ENCODE measurements around the gene RUNX1.
"Not testable (repeated sequence)": the region's sequence is repeated elsewhere in the genome, so short reads cannot be mapped to it uniquely, and the experiment has no call there.

RUNX1 gene

DNA sequence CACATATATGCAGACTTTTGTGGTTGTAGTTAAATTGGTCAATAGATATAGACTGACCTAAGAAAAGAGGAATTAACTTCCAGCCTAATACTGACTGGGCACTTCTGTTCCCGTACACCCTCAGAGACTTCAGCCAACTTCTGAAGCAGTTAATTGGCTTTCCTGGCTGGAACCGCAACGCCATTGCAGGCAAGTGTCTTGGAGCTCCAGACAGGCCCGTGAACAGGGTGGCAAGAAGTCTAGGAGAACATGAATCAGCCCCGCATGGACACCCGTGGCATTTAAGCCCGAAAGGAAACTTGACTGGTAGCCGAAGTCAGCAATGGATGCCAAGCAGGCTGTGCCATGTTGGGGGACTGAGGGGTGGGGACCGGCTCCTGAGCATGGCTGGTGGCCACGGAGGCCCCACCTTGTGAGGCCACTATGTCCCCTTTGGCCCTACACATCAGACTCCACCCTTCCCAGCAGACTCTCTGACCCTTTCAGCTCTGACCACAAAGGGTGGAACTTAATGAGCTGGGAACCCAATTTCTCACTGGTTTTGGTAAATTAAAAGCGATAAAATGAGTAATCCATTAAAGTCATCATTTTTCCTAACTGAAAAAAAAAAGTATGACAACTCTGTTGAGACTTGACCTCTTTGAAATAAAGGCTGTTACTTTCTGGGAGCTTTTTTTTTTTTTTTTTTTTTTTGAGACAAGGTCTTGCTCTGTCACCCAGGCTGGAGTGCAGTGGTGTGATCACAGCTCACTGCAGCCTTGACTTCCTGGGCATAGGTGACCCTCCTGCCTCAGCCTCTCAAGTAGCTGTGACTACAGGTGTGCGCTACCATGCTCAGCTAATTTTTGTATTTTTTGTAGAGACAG lies 54.1 kb downstream of the RUNX1 start:
- DNase-seq (ENCODE audit: low read depth) = peak; percentile 34
- TF ChIP-seq, protein P1, sequence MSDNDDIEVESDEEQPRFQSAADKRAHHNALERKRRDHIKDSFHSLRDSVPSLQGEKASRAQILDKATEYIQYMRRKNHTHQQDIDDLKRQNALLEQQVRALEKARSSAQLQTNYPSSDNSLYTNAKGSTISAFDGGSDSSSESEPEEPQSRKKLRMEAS (IDR thresholded peaks at IDR 0.05; ENCODE audit: low read depth, low read length) = no peak
- TF ChIP-seq MYC (IDR thresholded peaks at IDR 0.05; ENCODE audit: low read depth, low read length) (no peak), POLR2A (IDR thresholded peaks at IDR 0.05; ENCODE audit: extremely low read depth, insufficient read length) (no peak)
- TF ChIP-seq, protein P2, sequence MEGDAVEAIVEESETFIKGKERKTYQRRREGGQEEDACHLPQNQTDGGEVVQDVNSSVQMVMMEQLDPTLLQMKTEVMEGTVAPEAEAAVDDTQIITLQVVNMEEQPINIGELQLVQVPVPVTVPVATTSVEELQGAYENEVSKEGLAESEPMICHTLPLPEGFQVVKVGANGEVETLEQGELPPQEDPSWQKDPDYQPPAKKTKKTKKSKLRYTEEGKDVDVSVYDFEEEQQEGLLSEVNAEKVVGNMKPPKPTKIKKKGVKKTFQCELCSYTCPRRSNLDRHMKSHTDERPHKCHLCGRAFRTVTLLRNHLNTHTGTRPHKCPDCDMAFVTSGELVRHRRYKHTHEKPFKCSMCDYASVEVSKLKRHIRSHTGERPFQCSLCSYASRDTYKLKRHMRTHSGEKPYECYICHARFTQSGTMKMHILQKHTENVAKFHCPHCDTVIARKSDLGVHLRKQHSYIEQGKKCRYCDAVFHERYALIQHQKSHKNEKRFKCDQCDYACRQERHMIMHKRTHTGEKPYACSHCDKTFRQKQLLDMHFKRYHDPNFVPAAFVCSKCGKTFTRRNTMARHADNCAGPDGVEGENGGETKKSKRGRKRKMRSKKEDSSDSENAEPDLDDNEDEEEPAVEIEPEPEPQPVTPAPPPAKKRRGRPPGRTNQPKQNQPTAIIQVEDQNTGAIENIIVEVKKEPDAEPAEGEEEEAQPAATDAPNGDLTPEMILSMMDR (IDR thresholded peaks at IDR 0.05; ENCODE audit: low read depth, low read length) = no peak
- H3K4me3 ChIP-seq (ENCODE audit: low read depth, low read length) = no peak overlapping the region

DNA sequence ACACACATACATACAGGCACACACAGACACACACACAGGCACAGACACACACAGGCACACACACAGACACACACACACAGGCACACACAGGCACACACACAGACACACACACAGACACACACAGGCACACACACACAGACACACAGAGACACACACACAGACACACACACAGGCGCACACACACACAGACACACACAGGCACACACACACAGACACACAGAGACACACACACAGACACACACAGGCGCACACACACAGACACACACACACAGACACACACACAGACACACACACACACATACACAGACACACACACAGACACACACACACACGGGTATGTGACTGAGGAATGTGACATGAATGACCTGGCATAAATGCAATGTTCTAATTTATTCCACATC lies 55.6 kb downstream of the RUNX1 start:
- DNase-seq (ENCODE audit: low read depth); H3K4me3 ChIP-seq (ENCODE audit: low read depth, low read length): not testable (repeated sequence)

DNA sequence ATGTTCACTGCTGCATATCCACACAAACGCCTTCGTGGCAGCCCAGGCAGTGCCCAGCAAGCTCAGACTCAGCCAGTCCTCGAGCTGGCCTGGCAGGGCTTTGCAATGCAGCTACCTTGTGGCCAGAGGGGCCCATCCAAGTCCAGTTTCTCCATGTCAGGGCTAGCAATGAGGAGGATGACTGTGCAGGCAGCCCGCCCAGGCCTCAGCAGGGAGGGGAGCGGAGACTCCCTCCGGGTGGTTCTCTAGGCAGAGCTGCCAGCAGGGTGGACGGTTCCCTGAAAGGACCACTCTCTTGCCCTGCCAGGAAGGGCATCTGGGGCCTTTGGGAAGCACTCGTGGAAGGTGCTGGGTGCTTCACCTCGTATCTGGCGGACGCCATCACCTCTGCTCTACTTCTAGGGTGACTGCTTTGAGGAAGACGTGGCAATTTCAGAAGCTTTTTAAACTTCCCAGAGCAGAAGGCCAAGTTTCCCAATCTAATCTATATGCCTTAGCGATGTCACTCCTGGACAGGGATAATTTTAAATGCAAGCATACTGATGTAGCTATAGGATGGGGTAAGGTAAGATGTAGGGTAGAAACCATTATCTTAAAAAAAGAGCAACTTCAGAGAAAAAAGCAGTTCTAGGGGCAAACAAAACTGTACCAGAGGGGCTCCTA lies 56.2 kb downstream of the RUNX1 start:
- TF ChIP-seq MYC (IDR thresholded peaks at IDR 0.05; ENCODE audit: low read depth, low read length) (no peak), POLR2A (IDR thresholded peaks at IDR 0.05; ENCODE audit: extremely low read depth, insufficient read length) (no peak)
- TF ChIP-seq, protein P2 (IDR thresholded peaks at IDR 0.05; ENCODE audit: low read depth, low read length) = no peak
- TF ChIP-seq, protein P1 (IDR thresholded peaks at IDR 0.05; ENCODE audit: low read depth, low read length) = no peak
- H3K4me3 ChIP-seq (ENCODE audit: low read depth, low read length) = no peak overlapping the region
- DNase-seq (ENCODE audit: low read depth) = no peak

DNA sequence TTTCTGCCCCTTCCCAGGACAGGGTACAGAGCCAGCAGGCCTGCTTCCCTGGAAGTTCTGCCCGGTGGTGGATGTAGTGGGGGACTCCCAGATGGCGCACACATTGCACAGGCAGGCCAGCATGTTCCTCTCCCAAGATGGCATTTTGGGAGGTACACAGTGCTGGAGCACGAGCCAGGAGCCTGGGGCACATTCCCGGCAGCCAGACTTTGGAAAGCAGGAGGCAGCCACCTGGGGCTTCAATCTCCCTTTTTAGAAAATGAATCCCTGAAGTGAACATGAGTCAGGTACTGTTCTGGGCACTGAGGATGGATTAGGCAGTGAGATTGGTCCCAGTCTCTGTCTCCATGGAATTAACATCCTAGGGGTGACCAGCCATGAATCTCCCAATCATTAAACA lies 56.9 kb downstream of the RUNX1 start:
- TF ChIP-seq, protein P2 (IDR thresholded peaks at IDR 0.05; ENCODE audit: low read depth, low read length) = no peak
- TF ChIP-seq POLR2A (IDR thresholded peaks at IDR 0.05; ENCODE audit: extremely low read depth, insufficient read length) = no peak
- TF ChIP-seq, protein P1 (IDR thresholded peaks at IDR 0.05; ENCODE audit: low read depth, low read length) = no peak
- DNase-seq (ENCODE audit: low read depth) = no peak
- H3K4me3 ChIP-seq (ENCODE audit: low read depth, low read length) = no peak overlapping the region

DNA sequence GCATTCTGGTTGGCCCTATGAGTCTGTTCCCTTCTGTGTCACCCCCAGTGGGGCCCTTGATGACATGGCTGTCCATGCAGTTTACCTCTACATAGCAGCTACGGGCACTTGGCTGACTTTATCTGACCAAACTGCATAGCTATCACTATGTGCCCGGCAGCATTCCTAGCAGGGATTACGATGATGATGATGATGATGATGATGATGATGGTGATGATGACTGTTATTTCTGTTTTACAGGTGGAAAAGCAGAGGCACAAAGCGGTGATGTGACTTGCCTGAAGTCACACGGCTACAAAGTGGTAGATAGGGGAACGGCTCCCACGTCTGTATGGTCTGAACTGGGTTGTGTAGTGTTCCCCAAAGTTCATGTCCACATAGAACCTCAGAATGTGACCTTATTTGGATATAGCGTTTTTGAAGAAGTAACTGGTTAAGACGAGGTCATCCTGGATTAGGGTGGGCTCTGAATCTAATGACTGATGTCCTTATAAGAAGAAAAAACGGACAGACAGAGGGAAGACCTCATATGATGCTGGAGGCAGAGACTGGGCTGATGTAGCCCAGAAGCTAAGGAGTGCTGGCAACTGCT lies 57.6 kb downstream of the RUNX1 start:
- TF ChIP-seq, protein P1 (IDR thresholded peaks at IDR 0.05; ENCODE audit: low read depth, low read length) = no peak
- no peak for TF ChIP-seq POLR2A (IDR thresholded peaks at IDR 0.05; ENCODE audit: extremely low read depth, insufficient read length)
- TF ChIP-seq, protein P2 (IDR thresholded peaks at IDR 0.05; ENCODE audit: low read depth, low read length) = no peak
- TF ChIP-seq MYC (IDR thresholded peaks at IDR 0.05; ENCODE audit: low read depth, low read length) = no peak
- no peak for DNase-seq (ENCODE audit: low read depth)

DNA sequence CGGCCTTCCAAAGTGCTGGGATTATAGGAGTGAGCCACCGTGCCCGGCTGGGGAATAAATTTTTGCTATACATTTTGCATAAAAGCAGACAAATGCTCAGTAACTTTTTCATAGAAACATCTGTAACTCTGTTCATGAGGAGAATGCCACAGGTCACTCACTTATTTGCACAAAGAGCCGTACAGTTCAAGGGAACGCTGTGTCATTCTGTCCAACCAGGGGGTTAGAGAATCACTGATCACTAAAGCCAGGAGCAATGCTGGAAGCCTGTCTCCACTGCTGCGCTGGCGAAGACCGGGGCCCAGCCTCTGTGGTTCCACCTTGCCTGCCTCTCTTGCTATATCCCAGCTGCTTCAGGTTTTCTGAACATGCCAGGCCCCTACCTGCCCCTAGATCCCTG lies 58.3 kb downstream of the RUNX1 start:
- TF ChIP-seq POLR2A (IDR thresholded peaks at IDR 0.05; ENCODE audit: extremely low read depth, insufficient read length) = no peak
- TF ChIP-seq MYC (IDR thresholded peaks at IDR 0.05; ENCODE audit: low read depth, low read length) = no peak
- TF ChIP-seq, protein P1 (IDR thresholded peaks at IDR 0.05; ENCODE audit: low read depth, low read length) = no peak
- no peak overlapping the region for H3K4me3 ChIP-seq (ENCODE audit: low read depth, low read length)
- DNase-seq (ENCODE audit: low read depth) = no peak

More for the DNA sequence above, 57.6 kb downstream of the RUNX1 start:
- H3K4me3 ChIP-seq (ENCODE audit: low read depth, low read length) = no peak overlapping the region
